Measurements from ENCODE around the gene ZBTB12.

DNA sequence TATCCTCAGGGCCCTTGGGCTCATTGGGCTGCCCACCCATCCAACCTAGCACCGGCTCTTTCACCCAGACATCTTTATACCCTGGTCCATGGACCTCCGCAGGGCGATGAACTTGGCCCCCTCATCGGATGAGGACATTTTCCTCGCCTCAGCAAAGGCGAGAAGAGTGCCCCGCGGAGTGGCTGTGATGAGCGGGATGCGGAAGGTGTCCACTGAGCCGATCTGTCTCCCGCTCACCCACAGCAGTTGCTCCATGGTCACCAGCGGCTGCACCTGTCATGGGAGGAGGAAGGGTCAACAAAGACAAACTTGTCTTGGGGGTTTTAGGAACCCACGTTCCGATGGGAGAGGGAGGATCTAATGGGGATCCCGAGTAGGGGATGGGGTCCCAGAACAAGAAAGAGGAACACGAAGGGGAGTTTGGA is 40.0 kb downstream of the ZBTB12 start:
- TF ChIP-seq, protein P1, sequence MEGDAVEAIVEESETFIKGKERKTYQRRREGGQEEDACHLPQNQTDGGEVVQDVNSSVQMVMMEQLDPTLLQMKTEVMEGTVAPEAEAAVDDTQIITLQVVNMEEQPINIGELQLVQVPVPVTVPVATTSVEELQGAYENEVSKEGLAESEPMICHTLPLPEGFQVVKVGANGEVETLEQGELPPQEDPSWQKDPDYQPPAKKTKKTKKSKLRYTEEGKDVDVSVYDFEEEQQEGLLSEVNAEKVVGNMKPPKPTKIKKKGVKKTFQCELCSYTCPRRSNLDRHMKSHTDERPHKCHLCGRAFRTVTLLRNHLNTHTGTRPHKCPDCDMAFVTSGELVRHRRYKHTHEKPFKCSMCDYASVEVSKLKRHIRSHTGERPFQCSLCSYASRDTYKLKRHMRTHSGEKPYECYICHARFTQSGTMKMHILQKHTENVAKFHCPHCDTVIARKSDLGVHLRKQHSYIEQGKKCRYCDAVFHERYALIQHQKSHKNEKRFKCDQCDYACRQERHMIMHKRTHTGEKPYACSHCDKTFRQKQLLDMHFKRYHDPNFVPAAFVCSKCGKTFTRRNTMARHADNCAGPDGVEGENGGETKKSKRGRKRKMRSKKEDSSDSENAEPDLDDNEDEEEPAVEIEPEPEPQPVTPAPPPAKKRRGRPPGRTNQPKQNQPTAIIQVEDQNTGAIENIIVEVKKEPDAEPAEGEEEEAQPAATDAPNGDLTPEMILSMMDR (IDR thresholded peaks at IDR 0.05 in 2 of 3, conservative IDR thresholded peaks at IDR 0.05 in 1 of 3; ENCODE audit: control insufficient read depth in 2 of 3, extremely low read depth in 1 of 3, insufficient read depth in 1 of 3, low read depth in 3 of 3, low read length in 3 of 3): no peak
- TF ChIP-seq, protein P2, sequence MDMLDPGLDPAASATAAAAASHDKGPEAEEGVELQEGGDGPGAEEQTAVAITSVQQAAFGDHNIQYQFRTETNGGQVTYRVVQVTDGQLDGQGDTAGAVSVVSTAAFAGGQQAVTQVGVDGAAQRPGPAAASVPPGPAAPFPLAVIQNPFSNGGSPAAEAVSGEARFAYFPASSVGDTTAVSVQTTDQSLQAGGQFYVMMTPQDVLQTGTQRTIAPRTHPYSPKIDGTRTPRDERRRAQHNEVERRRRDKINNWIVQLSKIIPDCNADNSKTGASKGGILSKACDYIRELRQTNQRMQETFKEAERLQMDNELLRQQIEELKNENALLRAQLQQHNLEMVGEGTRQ (IDR thresholded peaks at IDR 0.05; ENCODE audit: borderline replicate concordance, low read depth, low read length): no peak
- TF ChIP-seq POLR2AphosphoS5 (IDR thresholded peaks at IDR 0.05; ENCODE audit: low read length): no peak
- TF ChIP-seq CBX3 (IDR thresholded peaks at IDR 0.05; ENCODE audit: borderline replicate concordance, low read depth): no peak
- no peak for TF ChIP-seq GABPA (IDR thresholded peaks at IDR 0.05; ENCODE audit: low read depth)
- TF ChIP-seq, protein P3, sequence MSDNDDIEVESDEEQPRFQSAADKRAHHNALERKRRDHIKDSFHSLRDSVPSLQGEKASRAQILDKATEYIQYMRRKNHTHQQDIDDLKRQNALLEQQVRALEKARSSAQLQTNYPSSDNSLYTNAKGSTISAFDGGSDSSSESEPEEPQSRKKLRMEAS (IDR thresholded peaks at IDR 0.05; ENCODE audit: low read depth, low read length): no peak
- TF ChIP-seq, protein P4, sequence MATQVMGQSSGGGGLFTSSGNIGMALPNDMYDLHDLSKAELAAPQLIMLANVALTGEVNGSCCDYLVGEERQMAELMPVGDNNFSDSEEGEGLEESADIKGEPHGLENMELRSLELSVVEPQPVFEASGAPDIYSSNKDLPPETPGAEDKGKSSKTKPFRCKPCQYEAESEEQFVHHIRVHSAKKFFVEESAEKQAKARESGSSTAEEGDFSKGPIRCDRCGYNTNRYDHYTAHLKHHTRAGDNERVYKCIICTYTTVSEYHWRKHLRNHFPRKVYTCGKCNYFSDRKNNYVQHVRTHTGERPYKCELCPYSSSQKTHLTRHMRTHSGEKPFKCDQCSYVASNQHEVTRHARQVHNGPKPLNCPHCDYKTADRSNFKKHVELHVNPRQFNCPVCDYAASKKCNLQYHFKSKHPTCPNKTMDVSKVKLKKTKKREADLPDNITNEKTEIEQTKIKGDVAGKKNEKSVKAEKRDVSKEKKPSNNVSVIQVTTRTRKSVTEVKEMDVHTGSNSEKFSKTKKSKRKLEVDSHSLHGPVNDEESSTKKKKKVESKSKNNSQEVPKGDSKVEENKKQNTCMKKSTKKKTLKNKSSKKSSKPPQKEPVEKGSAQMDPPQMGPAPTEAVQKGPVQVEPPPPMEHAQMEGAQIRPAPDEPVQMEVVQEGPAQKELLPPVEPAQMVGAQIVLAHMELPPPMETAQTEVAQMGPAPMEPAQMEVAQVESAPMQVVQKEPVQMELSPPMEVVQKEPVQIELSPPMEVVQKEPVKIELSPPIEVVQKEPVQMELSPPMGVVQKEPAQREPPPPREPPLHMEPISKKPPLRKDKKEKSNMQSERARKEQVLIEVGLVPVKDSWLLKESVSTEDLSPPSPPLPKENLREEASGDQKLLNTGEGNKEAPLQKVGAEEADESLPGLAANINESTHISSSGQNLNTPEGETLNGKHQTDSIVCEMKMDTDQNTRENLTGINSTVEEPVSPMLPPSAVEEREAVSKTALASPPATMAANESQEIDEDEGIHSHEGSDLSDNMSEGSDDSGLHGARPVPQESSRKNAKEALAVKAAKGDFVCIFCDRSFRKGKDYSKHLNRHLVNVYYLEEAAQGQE (IDR thresholded peaks at IDR 0.05; ENCODE audit: low read depth, low read length): no peak
- TF ChIP-seq NFYA (IDR thresholded peaks at IDR 0.05; ENCODE audit: borderline replicate concordance, low read depth, low read length): no peak
- TF ChIP-seq EZH2 (IDR thresholded peaks at IDR 0.05; ENCODE audit: borderline replicate concordance, control insufficient read depth, low read depth, low read length): no peak
- TF ChIP-seq, protein P5, sequence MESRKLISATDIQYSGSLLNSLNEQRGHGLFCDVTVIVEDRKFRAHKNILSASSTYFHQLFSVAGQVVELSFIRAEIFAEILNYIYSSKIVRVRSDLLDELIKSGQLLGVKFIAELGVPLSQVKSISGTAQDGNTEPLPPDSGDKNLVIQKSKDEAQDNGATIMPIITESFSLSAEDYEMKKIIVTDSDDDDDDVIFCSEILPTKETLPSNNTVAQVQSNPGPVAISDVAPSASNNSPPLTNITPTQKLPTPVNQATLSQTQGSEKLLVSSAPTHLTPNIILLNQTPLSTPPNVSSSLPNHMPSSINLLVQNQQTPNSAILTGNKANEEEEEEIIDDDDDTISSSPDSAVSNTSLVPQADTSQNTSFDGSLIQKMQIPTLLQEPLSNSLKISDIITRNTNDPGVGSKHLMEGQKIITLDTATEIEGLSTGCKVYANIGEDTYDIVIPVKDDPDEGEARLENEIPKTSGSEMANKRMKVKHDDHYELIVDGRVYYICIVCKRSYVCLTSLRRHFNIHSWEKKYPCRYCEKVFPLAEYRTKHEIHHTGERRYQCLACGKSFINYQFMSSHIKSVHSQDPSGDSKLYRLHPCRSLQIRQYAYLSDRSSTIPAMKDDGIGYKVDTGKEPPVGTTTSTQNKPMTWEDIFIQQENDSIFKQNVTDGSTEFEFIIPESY (IDR thresholded peaks at IDR 0.05): no peak
- TF ChIP-seq, protein P6, sequence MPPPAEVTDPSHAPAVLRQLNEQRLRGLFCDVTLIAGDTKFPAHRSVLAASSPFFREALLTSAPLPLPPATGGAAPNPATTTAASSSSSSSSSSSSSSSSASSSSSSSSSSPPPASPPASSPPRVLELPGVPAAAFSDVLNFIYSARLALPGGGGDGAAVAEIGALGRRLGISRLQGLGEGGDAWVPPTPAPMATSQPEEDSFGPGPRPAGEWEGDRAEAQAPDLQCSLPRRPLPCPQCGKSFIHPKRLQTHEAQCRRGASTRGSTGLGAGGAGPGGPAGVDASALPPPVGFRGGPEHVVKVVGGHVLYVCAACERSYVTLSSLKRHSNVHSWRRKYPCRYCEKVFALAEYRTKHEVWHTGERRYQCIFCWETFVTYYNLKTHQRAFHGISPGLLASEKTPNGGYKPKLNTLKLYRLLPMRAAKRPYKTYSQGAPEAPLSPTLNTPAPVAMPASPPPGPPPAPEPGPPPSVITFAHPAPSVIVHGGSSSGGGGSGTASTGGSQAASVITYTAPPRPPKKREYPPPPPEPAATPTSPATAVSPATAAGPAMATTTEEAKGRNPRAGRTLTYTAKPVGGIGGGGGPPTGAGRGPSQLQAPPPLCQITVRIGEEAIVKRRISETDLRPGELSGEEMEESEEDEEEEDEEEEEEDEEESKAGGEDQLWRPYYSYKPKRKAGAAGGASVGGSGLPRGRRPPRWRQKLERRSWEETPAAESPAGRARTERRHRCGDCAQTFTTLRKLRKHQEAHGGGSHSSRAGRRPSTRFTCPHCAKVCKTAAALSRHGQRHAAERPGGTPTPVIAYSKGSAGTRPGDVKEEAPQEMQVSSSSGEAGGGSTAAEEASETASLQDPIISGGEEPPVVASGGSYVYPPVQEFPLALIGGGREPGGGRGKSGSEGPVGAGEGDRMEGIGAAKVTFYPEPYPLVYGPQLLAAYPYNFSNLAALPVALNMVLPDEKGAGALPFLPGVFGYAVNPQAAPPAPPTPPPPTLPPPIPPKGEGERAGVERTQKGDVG (CRISPR knock-in tag; IDR thresholded peaks at IDR 0.05): no peak
- no peak for TF ChIP-seq PML (IDR thresholded peaks at IDR 0.05; ENCODE audit: low read length)
- TF ChIP-seq CREB1 (IDR thresholded peaks at IDR 0.05; ENCODE audit: low read depth): no peak
- TF ChIP-seq ATF7 (IDR thresholded peaks at IDR 0.05; ENCODE audit: low read depth): no peak

Data from GM12878 (cell line).